Measurements from ENCODE around the gene TMEM273.

DNA sequence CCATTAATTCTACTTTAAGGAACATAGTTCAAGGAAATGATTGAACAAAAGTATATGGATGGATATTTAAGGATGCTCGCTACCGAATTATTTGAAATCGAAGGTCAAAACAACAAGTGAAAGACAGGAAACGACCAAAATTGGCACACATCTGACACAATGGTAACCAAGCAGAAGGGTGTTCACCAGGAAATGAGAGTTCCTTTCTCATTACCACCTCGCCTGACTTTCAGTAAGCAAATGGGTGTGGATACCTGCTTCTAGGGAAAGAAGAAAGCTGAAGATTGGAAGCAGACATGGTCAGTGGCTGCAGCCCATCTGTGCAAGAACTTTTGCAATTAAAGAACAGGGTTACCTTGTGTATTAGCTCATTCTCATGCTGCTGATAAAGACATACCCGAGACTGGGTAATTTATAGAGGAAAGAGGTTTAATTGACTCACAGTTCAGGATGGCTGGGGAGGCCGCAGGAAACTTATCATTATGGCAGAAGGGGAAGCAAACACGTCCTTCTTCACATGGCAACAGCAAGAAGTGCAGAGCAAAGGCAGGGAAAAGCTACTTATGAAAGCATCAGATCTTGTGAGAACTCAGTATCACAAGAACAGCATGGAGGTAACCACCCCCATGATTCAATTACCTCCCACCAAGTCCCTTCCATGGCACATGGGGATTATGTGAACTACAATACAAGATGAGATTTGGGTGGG is 6.2 kb upstream of the TMEM273 start:
- TF ChIP-seq, protein P1, sequence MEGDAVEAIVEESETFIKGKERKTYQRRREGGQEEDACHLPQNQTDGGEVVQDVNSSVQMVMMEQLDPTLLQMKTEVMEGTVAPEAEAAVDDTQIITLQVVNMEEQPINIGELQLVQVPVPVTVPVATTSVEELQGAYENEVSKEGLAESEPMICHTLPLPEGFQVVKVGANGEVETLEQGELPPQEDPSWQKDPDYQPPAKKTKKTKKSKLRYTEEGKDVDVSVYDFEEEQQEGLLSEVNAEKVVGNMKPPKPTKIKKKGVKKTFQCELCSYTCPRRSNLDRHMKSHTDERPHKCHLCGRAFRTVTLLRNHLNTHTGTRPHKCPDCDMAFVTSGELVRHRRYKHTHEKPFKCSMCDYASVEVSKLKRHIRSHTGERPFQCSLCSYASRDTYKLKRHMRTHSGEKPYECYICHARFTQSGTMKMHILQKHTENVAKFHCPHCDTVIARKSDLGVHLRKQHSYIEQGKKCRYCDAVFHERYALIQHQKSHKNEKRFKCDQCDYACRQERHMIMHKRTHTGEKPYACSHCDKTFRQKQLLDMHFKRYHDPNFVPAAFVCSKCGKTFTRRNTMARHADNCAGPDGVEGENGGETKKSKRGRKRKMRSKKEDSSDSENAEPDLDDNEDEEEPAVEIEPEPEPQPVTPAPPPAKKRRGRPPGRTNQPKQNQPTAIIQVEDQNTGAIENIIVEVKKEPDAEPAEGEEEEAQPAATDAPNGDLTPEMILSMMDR (conservative IDR thresholded peaks at IDR 0.05), result no peak
- no peak for TF ChIP-seq ZFX (IDR thresholded peaks at IDR 0.05)

Measured in C4-2B (cell line).